ENCODE results near the gene DENND5A. TPM values are rescaled to one million over a fixed set of nuclear protein-coding genes. Genes with fewer than 3 reads are reported as not detected.

Gene DENND5A
- total and polyA plus RNA-seq, 2 of the 8 experiments (the other 6 are each of a cell fraction or from before 2014, with no cell fraction given), result 65.7 to 139 TPM

GRCh38 chr11:9150926-9151325, 114.2 kb downstream of the DENND5A start:
- no peak overlapping the region for H4K5ac ChIP-seq (ENCODE audit: insufficient read length, low read depth, low read length)
- no peak overlapping the region for H3K23ac ChIP-seq (ENCODE audit: insufficient read length)
- no peak for FAIRE-seq
- no peaks in the 10 kb centered on the region for H3K27me3 ChIP-seq (replicated peaks in 1 of 4; ENCODE audit: control insufficient read depth in 3 of 4, extremely low read depth in 1 of 4, insufficient read depth in 3 of 4, low read length in 3 of 4)
- no peak overlapping the region for H3K4me2 ChIP-seq (ENCODE audit: insufficient read depth in 1 of 2, low read depth in 2 of 2, low read length in 2 of 2)
- 83% methylated on average over 1 of the region's 1 CpG; no CpG with 5 or more reads in 1 of the 2 experiments for WGBS, 2 experiments (ENCODE audit: extremely low coverage in 1 of 2, insufficient coverage in 1 of 2, insufficient read length in 1 of 2, insufficient replicate concordance in 2 of 2, low coverage in 1 of 2, low lambda C conversion rate in 2 of 2, missing lambda C conversion rate in 1 of 2)
- H3K56ac ChIP-seq (replicated peaks; ENCODE audit: insufficient read length, low read depth, low read length), result no peak overlapping the region
- ChIA-PET POLR2A (ENCODE audit: partially characterized antibody) (interaction anchor here (0.6 kb wide), 1 partner anchor 287 kb away, joined by 3 read pairs; no protein-coding TSS in a partner anchor), CTCF (ENCODE audit: partially characterized antibody) (interaction anchor here (0.6 to 7.4 kb wide), 4 partner anchors 13 to 356 kb away, joined by 3 to 38 read pairs (median 4); no protein-coding TSS in a partner anchor)
- H3K14ac ChIP-seq (ENCODE audit: insufficient read length), result no peak overlapping the region
- no peak overlapping the region for H4K8ac ChIP-seq (ENCODE audit: extremely low read depth, insufficient read depth, low read length)
- no peak overlapping the region for H2BK20ac ChIP-seq (ENCODE audit: low read length)
- no peak overlapping the region for H2BK15ac ChIP-seq (ENCODE audit: low read length)
- H2AFZ ChIP-seq (ENCODE audit: low read length), result no peak overlapping the region
- no peaks in the 10 kb centered on the region for H4K20me1 ChIP-seq (replicated peaks in 1 of 2; ENCODE audit: control insufficient read depth in 1 of 2, insufficient read depth in 2 of 2, low read length in 2 of 2)
- H3K9ac ChIP-seq (replicated peaks in 1 of 4; ENCODE audit: extremely low read depth in 1 of 4, low read depth in 3 of 4, low read length in 3 of 4), result no peak overlapping the region
- H3K79me1 ChIP-seq (ENCODE audit: low read depth, low read length), result no peaks in the 10 kb centered on the region
- H3K27ac ChIP-seq (ENCODE audit: low read depth, low read length), result no peak overlapping the region
- H3K4me1 ChIP-seq (replicated peaks in 1 of 4; ENCODE audit: control insufficient read depth in 3 of 4, insufficient read depth in 4 of 4, low read length in 3 of 4), result no peaks in the 10 kb centered on the region
- H3K23me2 ChIP-seq (ENCODE audit: low read depth, low read length), result no peaks in the 10 kb centered on the region
- H3K79me2 ChIP-seq (ENCODE audit: control insufficient read depth in 1 of 2, insufficient read depth in 2 of 2, low read length in 2 of 2), result no peaks in the 10 kb centered on the region
- no peak overlapping the region for H2BK120ac ChIP-seq (replicated peaks; ENCODE audit: low read depth, low read length)
- H3K4me3 ChIP-seq (ENCODE audit: extremely low read depth in 1 of 4, insufficient read depth in 2 of 4, low read depth in 3 of 4, low read length in 4 of 4), result no peak overlapping the region
- H2AK5ac ChIP-seq (ENCODE audit: low read depth, low read length), result no peak overlapping the region
- peaks cover 9 to 46% (median 19%) of the 10 kb centered on the region in 4 experiments for H3K36me3 ChIP-seq (ENCODE audit: control insufficient read depth in 2 of 4, insufficient read depth in 4 of 4, low read length in 3 of 4)
- DNase-seq (ENCODE audit: low read depth in 1 of 2, low spot score in 2 of 2), result no peak
- no peak overlapping the region for H3K4ac ChIP-seq (replicated peaks; ENCODE audit: insufficient read length, low read depth, low read length)
- no peak overlapping the region for H2BK5ac ChIP-seq (ENCODE audit: low read depth, low read length)
- no peak overlapping the region for H4K91ac ChIP-seq (replicated peaks; ENCODE audit: insufficient read length, low read length)
- H3K18ac ChIP-seq (ENCODE audit: extremely low read depth, low read length), result no peak overlapping the region
- H2BK12ac ChIP-seq (ENCODE audit: low read depth, low read length), result no peak overlapping the region
- no peaks in the 10 kb centered on the region for H3K9me3 ChIP-seq (ENCODE audit: insufficient read depth in 2 of 2, low read depth in 1 of 2, low read length in 1 of 2)
- TF ChIP-seq KDM1A (IDR thresholded peaks at IDR 0.05; ENCODE audit: borderline replicate concordance, low read length), result no peak
- no peak for TF ChIP-seq EGR1 (IDR thresholded peaks at IDR 0.05; ENCODE audit: borderline replicate concordance, low read depth, low read length)
- TF ChIP-seq RFX5 (IDR thresholded peaks at IDR 0.05; ENCODE audit: borderline replicate concordance, low read depth, low read length), result no peak
- TF ChIP-seq SUZ12 (IDR thresholded peaks at IDR 0.05; ENCODE audit: low read length), result no peak
- no peak for TF ChIP-seq TCF12 (IDR thresholded peaks at IDR 0.05; ENCODE audit: low read depth, low read length)
- TF ChIP-seq KDM4A (IDR thresholded peaks at IDR 0.05; ENCODE audit: low read depth, low read length, severe bottlenecking), result no peak
- TF ChIP-seq RNF2 (IDR thresholded peaks at IDR 0.05; ENCODE audit: borderline replicate concordance, low read depth, low read length, missing control alignments, poor library complexity, severe bottlenecking), result no peak
- no peak for TF ChIP-seq CREB1 (IDR thresholded peaks at IDR 0.05)
- TF ChIP-seq, protein P1, sequence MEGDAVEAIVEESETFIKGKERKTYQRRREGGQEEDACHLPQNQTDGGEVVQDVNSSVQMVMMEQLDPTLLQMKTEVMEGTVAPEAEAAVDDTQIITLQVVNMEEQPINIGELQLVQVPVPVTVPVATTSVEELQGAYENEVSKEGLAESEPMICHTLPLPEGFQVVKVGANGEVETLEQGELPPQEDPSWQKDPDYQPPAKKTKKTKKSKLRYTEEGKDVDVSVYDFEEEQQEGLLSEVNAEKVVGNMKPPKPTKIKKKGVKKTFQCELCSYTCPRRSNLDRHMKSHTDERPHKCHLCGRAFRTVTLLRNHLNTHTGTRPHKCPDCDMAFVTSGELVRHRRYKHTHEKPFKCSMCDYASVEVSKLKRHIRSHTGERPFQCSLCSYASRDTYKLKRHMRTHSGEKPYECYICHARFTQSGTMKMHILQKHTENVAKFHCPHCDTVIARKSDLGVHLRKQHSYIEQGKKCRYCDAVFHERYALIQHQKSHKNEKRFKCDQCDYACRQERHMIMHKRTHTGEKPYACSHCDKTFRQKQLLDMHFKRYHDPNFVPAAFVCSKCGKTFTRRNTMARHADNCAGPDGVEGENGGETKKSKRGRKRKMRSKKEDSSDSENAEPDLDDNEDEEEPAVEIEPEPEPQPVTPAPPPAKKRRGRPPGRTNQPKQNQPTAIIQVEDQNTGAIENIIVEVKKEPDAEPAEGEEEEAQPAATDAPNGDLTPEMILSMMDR (IDR thresholded peaks at IDR 0.05; ENCODE audit: control extremely low read depth in 1 of 3, insufficient read depth in 1 of 3, low read depth in 1 of 3, low read length in 3 of 3), result no peak
- TF ChIP-seq PHF8 (conservative IDR thresholded peaks at IDR 0.05; ENCODE audit: low read depth, low read length), result no peak
- TF ChIP-seq EZH2 (IDR thresholded peaks at IDR 0.05; ENCODE audit: low read depth, low read length, severe bottlenecking), result no peak

All from H1 (cell line).